Lung (tissue), 12 donors: ENCODE data around the gene TSR2. TPM values are rescaled to one million over a fixed set of nuclear protein-coding genes. Genes with fewer than 3 reads are reported as not detected.

Experiments
- ATAC-seq: fragments of 200-7000 bp; cut with Tn5 transposase; one replicate; pipeline ENCODE4 v1.9.1; 2020; ENCODE audit warnings: moderate number of reproducible peaks; ENCODE audit not compliant: insufficient read depth, low FRiP score
- DNase-seq, 3 donors: peaks; one replicate each; pipeline ENCODE4 v3.0.0-alpha.2; 2013 to 2017
- H3K27ac ChIP-seq, 2 donors: one replicate each; pipeline ENCODE4 v1.5.1; 2013; ENCODE audit warnings: mild to moderate bottlenecking in 2 of 2, moderate library complexity in 2 of 2, control low read depth in 1 of 2, inconsistent platforms in 1 of 2, low read depth in 1 of 2, low read length in 1 of 2
- H3K27me3 ChIP-seq, 3 donors: one replicate each; pipeline ENCODE4 v1.5.1; 2013; ENCODE audit warnings: low read length in 2 of 3; ENCODE audit not compliant: control insufficient read depth in 3 of 3, insufficient read depth in 3 of 3
- H3K36me3 ChIP-seq, 4 donors: one replicate each; pipeline ENCODE4 v1.5.1; 2013; ENCODE audit warnings: low read length in 4 of 4, mild to moderate bottlenecking in 1 of 4, moderate library complexity in 1 of 4; ENCODE audit not compliant: control insufficient read depth in 4 of 4, insufficient read depth in 4 of 4
- H3K4me1 ChIP-seq, 5 donors: one replicate each; pipeline ENCODE4 v1.5.1; 2013; ENCODE audit warnings: low read length in 5 of 5, mild to moderate bottlenecking in 2 of 5, moderate library complexity in 1 of 5; ENCODE audit not compliant: control insufficient read depth in 5 of 5, insufficient read depth in 5 of 5
- H3K4me3 ChIP-seq: one replicate; pipeline ENCODE4 v1.5.1; 2013; ENCODE audit warnings: mild to moderate bottlenecking, control low read depth, moderate library complexity
- H3K9ac ChIP-seq, 2 donors: one replicate each; pipeline ENCODE4 v1.5.1; 2013; ENCODE audit warnings: low read length in 2 of 2, control low read depth in 1 of 2; ENCODE audit not compliant: insufficient read depth in 1 of 2
- H3K9me3 ChIP-seq, 4 donors: one replicate each; pipeline ENCODE4 v1.5.1; 2013; ENCODE audit warnings: low read length in 3 of 4, mild to moderate bottlenecking in 1 of 4, moderate library complexity in 1 of 4; ENCODE audit not compliant: control insufficient read depth in 4 of 4, insufficient read depth in 3 of 4
- WGBS, 2 donors: extraction: QIAGEN DNeasy Blood & Tissue Kit; methylation state at CpG; one replicate each; pipeline ENCODE4 v1.1.7; 2013; 5-methylcytosine and 5-hydroxymethylcytosine counted together
- polyA plus RNA-seq, 2 donors: library from polyadenylated mRNA; stranded (reverse); fragments of 200-250 nt; gene quantifications; one replicate each; pipeline ENCODE4 v1.2.1, GENCODE V29; 2013
- total RNA-seq, 2 donors: library from RNA; depleted of rRNA in 1 of 2; stranded (reverse); fragments of >200 nt in 1 of 2; gene quantifications; one replicate each; pipeline ENCODE4 v1.2.1, GENCODE V29; 2014 to 2021
- TF ChIP-seq, protein P1 (sequence below): IDR thresholded peaks from 2 replicates; pipeline ENCODE4 v1.5.1; 2012; ENCODE audit warnings: mild to moderate bottlenecking; ENCODE audit errors: control extremely low read depth, extremely low read depth
- donor health status: control.
- donor health status: control.
- donor health status: Bipolar disorder and iron deficiency.
- donor health status: healthy.
- donor health status: DM: yes; HTN: yes; CAD: no.

TSR2 gene
- total and polyA plus RNA-seq, 4 donors = 21.0 to 39.5 (median 32.9) TPM

DNA sequence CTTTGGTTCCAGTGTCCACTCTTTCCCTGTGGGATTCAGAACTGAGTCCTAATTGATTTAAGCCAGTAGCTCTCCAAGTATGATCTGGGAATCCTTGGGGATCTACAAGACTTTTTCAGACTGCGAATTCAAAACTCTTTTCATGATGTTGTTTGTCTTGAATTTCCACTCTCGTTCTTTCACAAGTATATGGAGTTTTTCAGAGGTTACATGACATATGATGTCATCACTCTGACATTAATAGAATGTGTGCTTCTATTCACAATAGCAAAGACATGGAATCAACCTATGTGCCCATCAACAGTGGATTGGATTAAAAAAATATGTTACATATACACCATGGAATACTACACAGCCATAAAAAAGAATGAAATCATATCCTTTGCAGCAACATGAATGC lies 23.2 kb upstream of the TSR2 start:
- TF ChIP-seq, protein P1, sequence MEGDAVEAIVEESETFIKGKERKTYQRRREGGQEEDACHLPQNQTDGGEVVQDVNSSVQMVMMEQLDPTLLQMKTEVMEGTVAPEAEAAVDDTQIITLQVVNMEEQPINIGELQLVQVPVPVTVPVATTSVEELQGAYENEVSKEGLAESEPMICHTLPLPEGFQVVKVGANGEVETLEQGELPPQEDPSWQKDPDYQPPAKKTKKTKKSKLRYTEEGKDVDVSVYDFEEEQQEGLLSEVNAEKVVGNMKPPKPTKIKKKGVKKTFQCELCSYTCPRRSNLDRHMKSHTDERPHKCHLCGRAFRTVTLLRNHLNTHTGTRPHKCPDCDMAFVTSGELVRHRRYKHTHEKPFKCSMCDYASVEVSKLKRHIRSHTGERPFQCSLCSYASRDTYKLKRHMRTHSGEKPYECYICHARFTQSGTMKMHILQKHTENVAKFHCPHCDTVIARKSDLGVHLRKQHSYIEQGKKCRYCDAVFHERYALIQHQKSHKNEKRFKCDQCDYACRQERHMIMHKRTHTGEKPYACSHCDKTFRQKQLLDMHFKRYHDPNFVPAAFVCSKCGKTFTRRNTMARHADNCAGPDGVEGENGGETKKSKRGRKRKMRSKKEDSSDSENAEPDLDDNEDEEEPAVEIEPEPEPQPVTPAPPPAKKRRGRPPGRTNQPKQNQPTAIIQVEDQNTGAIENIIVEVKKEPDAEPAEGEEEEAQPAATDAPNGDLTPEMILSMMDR = no peak
- no peak for DNase-seq
- no peak for ATAC-seq
- H3K4me1 ChIP-seq = no peaks in the 10 kb centered on the region
- H3K36me3 ChIP-seq = no peaks in the 10 kb centered on the region
- no peak overlapping the region for H3K4me3 ChIP-seq
- H3K9me3 ChIP-seq = no peaks in the 10 kb centered on the region
- no peak overlapping the region for H3K27ac ChIP-seq
- no peak overlapping the region for H3K9ac ChIP-seq
- H3K27me3 ChIP-seq = no peaks in the 10 kb centered on the region
- 68 to 91% methylated on average over 2 of the region's 2 CpGs for WGBS, 2 donors

DNA sequence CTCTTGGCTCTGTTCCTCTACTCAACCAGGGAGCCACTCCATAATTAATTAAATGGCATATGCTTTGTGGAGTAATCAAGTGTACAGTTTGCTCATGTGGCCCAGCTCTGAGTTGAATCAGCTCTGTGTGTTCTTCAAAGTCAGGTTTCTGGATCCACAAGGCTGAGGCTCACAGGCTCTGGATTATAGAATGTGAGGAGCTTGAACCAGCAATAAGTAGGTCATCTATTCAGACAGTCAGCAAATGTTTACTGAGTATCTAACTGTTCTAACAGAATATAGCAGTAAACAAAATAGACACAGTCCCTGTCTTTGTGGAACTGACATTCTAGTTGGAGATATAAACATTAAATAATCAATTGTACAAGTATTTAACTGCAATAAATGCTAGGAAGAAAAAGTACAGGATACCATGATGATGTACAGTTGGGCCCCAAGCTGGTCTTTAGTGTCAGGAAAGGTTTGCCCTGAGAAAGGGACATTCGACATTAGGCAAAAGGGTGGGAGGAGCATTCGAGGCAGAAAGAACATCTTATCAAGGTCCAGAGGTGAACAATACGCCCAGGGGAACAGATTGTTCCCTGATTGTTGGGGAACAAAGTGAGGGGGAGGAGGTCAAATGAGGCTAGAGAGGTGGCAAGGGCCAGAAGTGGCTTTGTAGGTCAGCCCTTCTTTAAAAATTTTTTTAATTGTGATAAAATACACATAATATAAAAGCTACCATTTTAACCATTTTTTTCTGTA lies 20.5 kb upstream of the TSR2 start:
- Histone ChIP-seq H3K4me3 (no peak overlapping the region), H3K36me3 (no peaks in the 10 kb centered on the region), H3K4me1 (no peaks in the 10 kb centered on the region), H3K9ac (no peak overlapping the region), H3K9me3 (peaks cover 0 to 2% (median 0%) of the 10 kb centered on the region in 4 donors), H3K27me3 (no peaks in the 10 kb centered on the region), H3K27ac (peak overlapping the region in 1 of 2 donors; percentile 54)
- ATAC-seq (no peak), DNase-seq (no peak)
- 36 to 64% methylated on average over 3 of the region's 3 CpGs for WGBS, 2 donors
- TF ChIP-seq, protein P1 = no peak

DNA sequence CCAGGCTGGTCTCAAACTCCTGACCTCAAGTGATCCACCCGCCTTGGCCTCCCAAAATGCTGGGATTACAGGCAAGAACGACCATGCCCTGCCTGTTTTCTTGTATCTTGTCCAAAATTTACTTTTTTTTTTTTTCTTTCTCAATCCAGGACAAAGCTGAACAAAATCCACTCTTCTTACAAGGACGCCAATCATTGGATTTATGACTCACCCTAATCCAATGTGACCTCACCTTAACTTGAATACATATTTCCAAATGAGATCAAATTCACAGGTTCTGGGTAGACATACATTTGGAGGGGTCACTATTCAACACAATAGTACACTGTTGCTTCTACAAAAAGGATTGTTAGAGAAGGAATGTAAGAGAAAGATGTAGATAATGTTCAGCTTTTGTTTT lies 18.0 kb upstream of the TSR2 start:
- Histone ChIP-seq H3K9ac (no peak overlapping the region), H3K4me1 (no peaks in the 10 kb centered on the region), H3K27me3 (peaks cover 0 to 4% (median 0%) of the 10 kb centered on the region in 3 donors), H3K36me3 (no peaks in the 10 kb centered on the region), H3K27ac (no peak overlapping the region), H3K4me3 (no peak overlapping the region), H3K9me3 (peaks cover 0 to 2% (median 0%) of the 10 kb centered on the region in 4 donors)
- TF ChIP-seq, protein P1 = no peak
- ATAC-seq = no peak
- DNase-seq = no peak
- WGBS, 2 donors = 72 to 95% methylated on average over 3 of the region's 3 CpGs
